Keratinocyte (primary cell): Measurements from ENCODE around the gene USP19. TPM values are rescaled to one million over a fixed set of nuclear protein-coding genes. Genes with fewer than 3 reads are reported as not detected.
A peak's percentile ranks its signal among the peaks of the same experiment; 100 is the strongest.

Experiments used
- DNase-seq: peaks from one replicate; pipeline ENCODE4 v3.0.0-alpha.2; 2011; ENCODE audit warnings: low read depth, missing footprints, low spot score
- FAIRE-seq: peaks from 2 replicates; lab custom pipeline; 2011; peaks lifted over from hg19 to GRCh38; lab: Jason Lieb, UNC
- H2AFZ ChIP-seq: 2 replicates; pipeline ENCODE4 v1.6.0; 2012; ENCODE audit warnings: low read length, control low read depth, inconsistent platforms; ENCODE audit not compliant: control insufficient read depth
- H3K27ac ChIP-seq: 2 replicates; pipeline ENCODE4 v1.5.1; 2011; ENCODE audit warnings: low read length; ENCODE audit not compliant: control insufficient read depth, insufficient read depth
- H3K27me3 ChIP-seq: 3 replicates; pipeline ENCODE4 v1.6.0; 2011; ENCODE audit warnings: low read length; ENCODE audit not compliant: control insufficient read depth, insufficient read depth; ENCODE audit errors: extremely low read depth
- H3K36me3 ChIP-seq, 2 experiments: 2 replicates in 1 of 2; 3 replicates in 1 of 2; pipeline ENCODE4 v1.5.1; 2011; ENCODE audit warnings: low read length in 2 of 2, mild to moderate bottlenecking in 1 of 2; ENCODE audit not compliant: control insufficient read depth in 2 of 2, insufficient read depth in 2 of 2; ENCODE audit errors: extremely low read depth in 1 of 2
- H3K4me1 ChIP-seq: 3 replicates; pipeline ENCODE4 v1.5.1; 2011; ENCODE audit warnings: low read length; ENCODE audit not compliant: control insufficient read depth, insufficient read depth; ENCODE audit errors: extremely low read depth
- H3K4me2 ChIP-seq: 3 replicates; pipeline ENCODE4 v1.6.0; 2011; ENCODE audit warnings: low read depth, low read length; ENCODE audit not compliant: control insufficient read depth, insufficient read depth; ENCODE audit errors: extremely low read depth
- H3K4me3 ChIP-seq, 3 experiments: fragments of 200-600 bp in 1 of 3; sonication (generic) in 1 of 3; 2 replicates in 2 of 3; 3 replicates in 1 of 3; pipeline ENCODE4 v1.5.1; 2011 to 2016; ENCODE audit warnings: low read length in 3 of 3, mild to moderate bottlenecking in 3 of 3, control low read depth in 2 of 3, inconsistent platforms in 1 of 3, low read depth in 1 of 3, mixed read lengths in 1 of 3, mixed run types in 1 of 3, moderate library complexity in 1 of 3; ENCODE audit not compliant: control insufficient read depth in 2 of 3, insufficient read depth in 2 of 3; ENCODE audit errors: extremely low read depth in 1 of 3
- H3K79me2 ChIP-seq: 2 replicates; pipeline ENCODE4 v1.6.0; 2012; ENCODE audit warnings: low read length; ENCODE audit not compliant: control insufficient read depth, insufficient read depth
- H3K9ac ChIP-seq: 3 replicates; pipeline ENCODE4 v1.6.0; 2011; ENCODE audit warnings: low read length; ENCODE audit not compliant: control insufficient read depth, insufficient read depth; ENCODE audit errors: extremely low read depth
- H3K9me1 ChIP-seq: 3 replicates; pipeline ENCODE4 v1.6.0; 2011; ENCODE audit warnings: low read length; ENCODE audit not compliant: control insufficient read depth, insufficient read depth; ENCODE audit errors: extremely low read depth
- H3K9me3 ChIP-seq: 2 replicates; pipeline ENCODE4 v1.5.1; 2012; ENCODE audit warnings: low read depth, low read length; ENCODE audit not compliant: control insufficient read depth
- H4K20me1 ChIP-seq: 3 replicates; pipeline ENCODE4 v1.6.0; 2011; ENCODE audit warnings: low read length; ENCODE audit not compliant: control insufficient read depth, insufficient read depth; ENCODE audit errors: extremely low read depth
- EZH2 ChIP-seq: IDR thresholded peaks from one replicate; pipeline ENCODE4 v1.6.1; 2012; ENCODE audit warnings: inconsistent platforms, mild to moderate bottlenecking, low read length, moderate library complexity
- dilution Hi-C: fragments of 300-500 bp; cut with MboI; formaldehyde crosslinking; loops from one replicate; pipeline ENCODE4 v1.7.0; 2020; ENCODE audit warnings: low sequenced_read_pairs; ENCODE audit not compliant: extremely low pct_ligation_motif_present
- polyA plus RNA-seq, 5 experiments: library from polyadenylated mRNA; depleted of rRNA in 3 of 5; stranded (reverse) in 3 of 5; stranded (forward) in 1 of 5; unstranded in 1 of 5; fragments of >200 nt; gene quantifications; 1 replicate in 1 of 5; 2 replicates in 3 of 5; 3 replicates in 1 of 5; pipeline versions ENCODE4 v1.2.1 to v1.2.3, GENCODE V29; 2011 to 2012; ENCODE audit warnings: missing spikeins in 2 of 5, low read depth in 1 of 5, low replicate concordance in 1 of 5
- TF ChIP-seq, protein P1 (sequence below), 3 experiments: IDR thresholded peaks in 1 of 3; conservative IDR thresholded peaks in 1 of 3; optimal IDR thresholded peaks in 1 of 3; 2 replicates in 2 of 3; 3 replicates in 1 of 3; pipeline versions ENCODE3 to v1.5.1; 2011; ENCODE audit warnings: low read length in 3 of 3, mild to moderate bottlenecking in 3 of 3, moderate library complexity in 2 of 3, control low read depth in 1 of 3, inconsistent platforms in 1 of 3; ENCODE audit not compliant: insufficient read depth in 2 of 3; ENCODE audit errors: extremely low read depth in 1 of 3

The USP19 gene
- polyA plus RNA-seq, 1 donor (not counting 4 experiments of a cell fraction or from before 2014, with no cell fraction given): 23.1 TPM

DNA sequence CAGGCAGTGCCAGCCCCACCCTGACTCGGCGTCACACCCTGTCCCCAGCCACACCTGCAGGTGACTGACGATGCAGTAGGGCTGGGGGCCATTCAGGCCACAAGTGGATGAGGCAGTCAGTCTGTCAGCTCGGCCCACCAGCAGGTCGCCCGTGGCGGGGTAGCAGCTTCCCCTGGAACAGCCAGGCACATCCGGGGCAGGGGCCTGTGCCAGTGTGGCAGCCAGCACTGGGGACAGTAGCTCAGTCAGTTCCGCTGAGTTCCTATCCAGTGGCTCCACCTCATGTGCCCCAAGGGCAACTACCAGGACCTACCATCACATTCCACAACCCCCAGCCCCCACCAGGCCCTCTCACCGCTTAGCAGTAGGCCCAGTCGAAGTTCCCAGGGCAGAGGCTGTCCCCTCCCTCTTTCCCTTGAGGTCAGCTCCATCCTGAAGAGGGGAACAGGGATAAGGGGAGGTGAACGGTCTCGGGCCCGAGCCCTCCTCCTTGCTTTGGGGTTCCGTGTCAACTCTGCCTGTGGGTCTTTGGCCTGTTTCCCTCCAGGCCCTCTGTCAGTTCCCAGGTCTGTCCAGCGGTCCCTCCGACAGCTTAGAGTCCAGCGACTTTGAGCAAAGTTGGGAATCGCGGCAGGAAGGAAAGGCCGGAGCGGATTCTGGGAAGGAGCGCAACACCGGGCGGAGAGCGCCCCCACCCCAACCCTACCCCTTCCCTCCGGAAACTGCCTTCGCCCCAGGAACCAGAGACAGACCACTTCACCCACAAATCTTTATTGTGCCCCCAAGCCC, 12.0 kb upstream of the USP19 start, which contains the start of gene LAMB2:
LAMB2 (minus strand) TSS at position 614 of the 789 bp plus-strand sequence; CDS start at position 431, 183 bp downstream.
- TF ChIP-seq, protein P1, sequence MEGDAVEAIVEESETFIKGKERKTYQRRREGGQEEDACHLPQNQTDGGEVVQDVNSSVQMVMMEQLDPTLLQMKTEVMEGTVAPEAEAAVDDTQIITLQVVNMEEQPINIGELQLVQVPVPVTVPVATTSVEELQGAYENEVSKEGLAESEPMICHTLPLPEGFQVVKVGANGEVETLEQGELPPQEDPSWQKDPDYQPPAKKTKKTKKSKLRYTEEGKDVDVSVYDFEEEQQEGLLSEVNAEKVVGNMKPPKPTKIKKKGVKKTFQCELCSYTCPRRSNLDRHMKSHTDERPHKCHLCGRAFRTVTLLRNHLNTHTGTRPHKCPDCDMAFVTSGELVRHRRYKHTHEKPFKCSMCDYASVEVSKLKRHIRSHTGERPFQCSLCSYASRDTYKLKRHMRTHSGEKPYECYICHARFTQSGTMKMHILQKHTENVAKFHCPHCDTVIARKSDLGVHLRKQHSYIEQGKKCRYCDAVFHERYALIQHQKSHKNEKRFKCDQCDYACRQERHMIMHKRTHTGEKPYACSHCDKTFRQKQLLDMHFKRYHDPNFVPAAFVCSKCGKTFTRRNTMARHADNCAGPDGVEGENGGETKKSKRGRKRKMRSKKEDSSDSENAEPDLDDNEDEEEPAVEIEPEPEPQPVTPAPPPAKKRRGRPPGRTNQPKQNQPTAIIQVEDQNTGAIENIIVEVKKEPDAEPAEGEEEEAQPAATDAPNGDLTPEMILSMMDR (optimal IDR thresholded peaks at IDR 0.05 in 1 of 3, IDR thresholded peaks at IDR 0.05 in 1 of 3, conservative IDR thresholded peaks at IDR 0.05 in 1 of 3; ENCODE audit: extremely low read depth in 1 of 3, insufficient read depth in 2 of 3, low read length in 3 of 3): no peak
- no peak for TF ChIP-seq EZH2
- Histone ChIP-seq H2AFZ (peak within 1 kb of the TSS; percentile 82), H3K27ac (peak within 1 kb of the TSS; percentile 39), H3K27me3 (no peaks in the 10 kb centered on the region), H3K9me3 (no peaks in the 10 kb centered on the region), H4K20me1 (no peaks in the 10 kb centered on the region), H3K4me2 (peak within 1 kb of the TSS; percentile 89), H3K9me1 (no peaks in the 10 kb centered on the region), H3K4me1 (peaks cover 19% of the 10 kb centered on the region), H3K9ac (peak within 1 kb of the TSS; percentile 73), H3K36me3 (peaks cover 9 to 16% of the 10 kb centered on the region in 2 experiments), H3K4me3 (peak within 1 kb of the TSS; percentile 69 to 93 (median 92)), H3K79me2 (peaks cover 18% of the 10 kb centered on the region)
- dilution Hi-C loops: no loop called here
- FAIRE-seq (no peak), DNase-seq (peak; percentile 60)

DNA sequence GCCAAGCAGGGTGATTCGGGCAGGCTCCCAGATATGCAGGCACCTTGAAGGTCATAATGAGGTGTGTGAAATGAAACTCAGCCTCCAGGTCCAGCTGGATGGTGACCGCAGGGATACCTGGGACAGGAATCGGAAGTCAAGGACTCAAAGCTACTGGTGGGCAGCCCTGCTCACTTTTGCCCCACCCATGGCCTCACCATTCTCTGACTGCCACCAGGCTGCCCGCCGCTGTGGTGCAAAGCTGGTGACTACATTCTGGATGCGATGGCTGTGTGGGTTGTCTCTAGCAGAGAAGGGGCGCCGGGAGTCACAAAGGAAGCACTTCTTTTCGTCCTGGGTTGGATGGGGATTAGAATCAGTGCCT, 11.4 kb upstream of the USP19 start:
- peaks cover 9 to 16% of the 10 kb centered on the region in 2 experiments for H3K36me3 ChIP-seq
- peak overlapping the region; percentile 73 for H3K9ac ChIP-seq
- H3K9me1 ChIP-seq: no peaks in the 10 kb centered on the region
- dilution Hi-C loops: no loop called here
- H3K9me3 ChIP-seq: no peaks in the 10 kb centered on the region
- FAIRE-seq (no peak), DNase-seq (no peak)
- peak overlapping the region; percentile 82 for H2AFZ ChIP-seq
- H3K27me3 ChIP-seq: no peaks in the 10 kb centered on the region
- peaks cover 19% of the 10 kb centered on the region for H3K4me1 ChIP-seq
- H3K4me2 ChIP-seq: peak overlapping the region; percentile 89
- peaks cover 18% of the 10 kb centered on the region for H3K79me2 ChIP-seq
- peak overlapping the region; percentile 69 to 93 (median 92) for H3K4me3 ChIP-seq
- TF ChIP-seq, protein P1 (optimal IDR thresholded peaks at IDR 0.05 in 1 of 3, IDR thresholded peaks at IDR 0.05 in 1 of 3, conservative IDR thresholded peaks at IDR 0.05 in 1 of 3; ENCODE audit: extremely low read depth in 1 of 3, insufficient read depth in 2 of 3, low read length in 3 of 3): no peak
- no peak for TF ChIP-seq EZH2
- H3K27ac ChIP-seq: no peak overlapping the region
- H4K20me1 ChIP-seq: no peaks in the 10 kb centered on the region
